Thoracic aorta (tissue), 2 donors: Measurements from ENCODE around the gene ZNF212. TPM values are rescaled to one million over a fixed set of nuclear protein-coding genes. Genes with fewer than 3 reads are reported as not detected.

ENCODE experiments used
- ATAC-seq: fragments of 150-250 bp; one replicate; pipeline ENCODE4 v1.8.0; 2017; ENCODE audit warnings: low read depth; ENCODE audit not compliant: insufficient number of reproducible peaks, low FRiP score
- DNase-seq: peaks from one replicate; pipeline ENCODE4 v3.0.0-alpha.2; 2020; ENCODE audit warnings: low spot score
- H3K27ac ChIP-seq, 2 donors: fragments of 200-600 bp; sonication (generic); 1 replicate in 1 of 2; 2 replicates in 1 of 2; pipeline ENCODE4 v1.5.1; 2016; ENCODE audit warnings: mild to moderate bottlenecking in 2 of 2, moderate library complexity in 2 of 2
- H3K27me3 ChIP-seq: fragments of 200-600 bp; sonication (generic); replicated peaks from 2 replicates; pipeline ENCODE4 v1.6.0; 2016; ENCODE audit warnings: mild to moderate bottlenecking; ENCODE audit not compliant: insufficient read depth
- H3K36me3 ChIP-seq: fragments of 200-600 bp; sonication (generic); one replicate; pipeline ENCODE4 v1.5.1; 2016
- H3K4me1 ChIP-seq, 2 donors: fragments of 200-600 bp; sonication (generic); 1 replicate in 1 of 2; 2 replicates in 1 of 2; pipeline versions ENCODE4 v1.5.1 to v1.6.0; 2016; ENCODE audit warnings: low read depth in 2 of 2, mild to moderate bottlenecking in 1 of 2; ENCODE audit not compliant: control insufficient read depth in 1 of 2
- H3K4me3 ChIP-seq: fragments of 200-600 bp; sonication (generic); 2 replicates; pipeline ENCODE4 v1.5.1; 2016; ENCODE audit warnings: mild to moderate bottlenecking
- H3K9me3 ChIP-seq: fragments of 200-600 bp; sonication (generic); 2 replicates; pipeline ENCODE4 v1.5.1; 2016
- total RNA-seq, 2 donors: library from RNA; depleted of rRNA; stranded (reverse); fragments of >200 nt; gene quantifications; one replicate each; pipeline versions ENCODE4 v1.1.0 to v1.2.3, GENCODE V29; 2016
- TF ChIP-seq, protein P1 (sequence below): fragments of 200-600 bp; sonication (generic); IDR thresholded peaks from one replicate; pipeline ENCODE4 v1.5.1; 2019; ENCODE audit warnings: antibody characterized with exemption

Gene ZNF212
- total RNA-seq, 2 donors from 2014 or later, result 6.6 to 8.3 TPM

GRCh38 chr7:149295481-149295850 lies 56.0 kb downstream of the ZNF212 start:
- Histone ChIP-seq H3K9me3 (no peaks in the 10 kb centered on the region), H3K36me3 (peaks cover 20% of the 10 kb centered on the region), H3K27ac (no peak overlapping the region), H3K4me3 (no peak overlapping the region), H3K27me3 (no peaks in the 10 kb centered on the region), H3K4me1 (no peaks in the 10 kb centered on the region)
- ATAC-seq, result no peak
- TF ChIP-seq, protein P1, sequence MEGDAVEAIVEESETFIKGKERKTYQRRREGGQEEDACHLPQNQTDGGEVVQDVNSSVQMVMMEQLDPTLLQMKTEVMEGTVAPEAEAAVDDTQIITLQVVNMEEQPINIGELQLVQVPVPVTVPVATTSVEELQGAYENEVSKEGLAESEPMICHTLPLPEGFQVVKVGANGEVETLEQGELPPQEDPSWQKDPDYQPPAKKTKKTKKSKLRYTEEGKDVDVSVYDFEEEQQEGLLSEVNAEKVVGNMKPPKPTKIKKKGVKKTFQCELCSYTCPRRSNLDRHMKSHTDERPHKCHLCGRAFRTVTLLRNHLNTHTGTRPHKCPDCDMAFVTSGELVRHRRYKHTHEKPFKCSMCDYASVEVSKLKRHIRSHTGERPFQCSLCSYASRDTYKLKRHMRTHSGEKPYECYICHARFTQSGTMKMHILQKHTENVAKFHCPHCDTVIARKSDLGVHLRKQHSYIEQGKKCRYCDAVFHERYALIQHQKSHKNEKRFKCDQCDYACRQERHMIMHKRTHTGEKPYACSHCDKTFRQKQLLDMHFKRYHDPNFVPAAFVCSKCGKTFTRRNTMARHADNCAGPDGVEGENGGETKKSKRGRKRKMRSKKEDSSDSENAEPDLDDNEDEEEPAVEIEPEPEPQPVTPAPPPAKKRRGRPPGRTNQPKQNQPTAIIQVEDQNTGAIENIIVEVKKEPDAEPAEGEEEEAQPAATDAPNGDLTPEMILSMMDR, result no peak
- DNase-seq, result no peak

GRCh38 chr7:149296368-149296767 lies 56.9 kb downstream of the ZNF212 start:
- TF ChIP-seq, protein P1, result no peak
- H3K27ac ChIP-seq, result no peak overlapping the region
- no peaks in the 10 kb centered on the region for H3K27me3 ChIP-seq
- H3K4me3 ChIP-seq, result no peak overlapping the region
- no peak for ATAC-seq
- H3K9me3 ChIP-seq, result no peaks in the 10 kb centered on the region
- no peaks in the 10 kb centered on the region for H3K4me1 ChIP-seq
- H3K36me3 ChIP-seq, result peaks cover 20% of the 10 kb centered on the region
- DNase-seq, result no peak

DNA sequence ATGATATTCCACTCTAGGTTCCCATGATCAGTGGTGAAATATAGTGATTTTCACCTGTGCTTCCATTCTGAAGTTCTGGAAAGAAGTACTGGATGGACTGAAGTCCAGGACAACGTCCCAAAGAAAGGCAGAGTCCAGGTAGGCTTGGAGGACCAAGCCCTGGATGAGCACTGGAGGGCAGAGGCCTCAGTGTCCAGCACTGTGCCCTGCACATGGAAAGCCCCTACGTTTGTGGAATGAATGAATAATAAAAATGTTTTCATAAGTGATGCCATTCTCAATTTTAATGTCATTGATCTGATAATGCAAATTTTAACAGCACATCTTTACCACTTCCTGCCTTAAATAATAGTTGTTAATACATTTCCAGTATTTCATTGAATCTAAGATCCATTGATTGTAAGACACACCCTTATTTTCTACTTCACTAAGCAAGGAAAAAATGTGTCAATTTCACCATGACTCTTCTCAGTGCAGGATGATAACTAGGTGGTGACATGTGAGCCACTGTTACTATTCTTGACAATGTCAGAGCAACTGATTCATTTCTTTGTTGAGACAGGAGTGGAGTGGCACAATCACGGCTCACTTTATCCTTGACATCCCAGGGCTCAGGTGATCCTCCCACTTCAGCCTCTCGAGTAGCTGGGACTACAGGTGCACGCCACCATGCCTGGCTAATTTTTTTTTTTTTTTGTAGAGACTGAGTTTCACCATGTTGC lies 57.7 kb downstream of the ZNF212 start:
- Histone ChIP-seq H3K9me3 (no peaks in the 10 kb centered on the region), H3K27me3 (no peaks in the 10 kb centered on the region), H3K4me1 (no peaks in the 10 kb centered on the region), H3K36me3 (peaks cover 15% of the 10 kb centered on the region), H3K27ac (no peak overlapping the region), H3K4me3 (no peak overlapping the region)
- DNase-seq (no peak), ATAC-seq (no peak)
- TF ChIP-seq, protein P1, result no peak

DNA sequence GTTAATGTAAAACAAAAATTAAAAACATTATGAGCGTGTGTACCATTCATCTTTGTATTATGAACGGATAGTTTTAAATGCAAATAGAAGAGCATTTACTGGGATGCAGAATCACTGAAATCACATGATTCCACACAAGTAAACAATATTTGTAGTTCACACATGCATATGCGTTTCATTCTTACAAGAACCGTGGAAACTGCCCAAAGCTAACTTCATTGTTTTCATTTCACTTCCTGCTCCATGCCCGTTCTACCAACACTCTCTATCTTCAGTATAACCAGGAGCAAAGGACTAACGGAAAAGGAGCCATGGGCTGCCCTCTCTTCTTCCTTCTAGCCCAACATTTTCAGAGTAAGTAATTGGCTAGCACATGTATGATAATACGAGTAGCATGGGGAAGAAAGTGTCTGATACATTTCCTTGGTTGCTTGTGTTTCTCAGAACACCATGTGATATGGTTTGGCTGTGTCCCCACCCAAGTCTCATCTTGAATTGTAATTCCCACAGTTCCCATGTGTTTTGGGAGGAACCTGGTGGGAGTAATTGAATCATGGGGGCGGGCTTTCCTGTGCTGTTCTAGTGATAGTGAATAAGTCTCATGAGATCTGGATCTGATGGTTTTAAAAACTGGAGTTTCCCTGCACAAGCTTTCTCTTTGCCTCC lies 61.3 kb downstream of the ZNF212 start:
- DNase-seq (no peak), ATAC-seq (no peak)
- H3K4me1 ChIP-seq, result no peaks in the 10 kb centered on the region
- H3K36me3 ChIP-seq, result no peaks in the 10 kb centered on the region
- TF ChIP-seq, protein P1, result no peak
- no peak overlapping the region for H3K4me3 ChIP-seq
- no peaks in the 10 kb centered on the region for H3K9me3 ChIP-seq
- no peaks in the 10 kb centered on the region for H3K27me3 ChIP-seq
- no peak overlapping the region for H3K27ac ChIP-seq

DNA sequence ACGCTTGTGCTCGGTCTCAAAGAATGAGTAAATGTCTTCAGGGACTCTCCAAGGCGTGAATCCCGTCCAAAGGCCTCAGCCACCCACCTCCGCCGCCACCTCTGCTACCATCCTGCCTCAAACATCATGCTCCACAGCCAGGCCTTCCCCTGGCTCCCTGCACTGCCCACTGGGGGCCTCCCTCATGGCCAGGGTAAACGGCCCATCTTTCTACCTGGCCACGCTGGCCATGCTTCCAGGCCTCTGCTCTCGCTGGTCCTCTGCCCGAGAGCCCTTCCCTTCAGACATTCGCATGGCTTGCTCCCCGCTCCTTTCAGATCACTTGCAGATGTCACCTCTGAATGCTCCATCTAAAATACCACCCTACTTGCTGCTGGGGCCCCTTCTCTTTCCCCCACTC lies 62.8 kb downstream of the ZNF212 start:
- TF ChIP-seq, protein P1, result no peak
- DNase-seq (no peak), ATAC-seq (no peak)

More for the DNA sequence above, 62.8 kb downstream of the ZNF212 start:
- Histone ChIP-seq H3K36me3 (no peaks in the 10 kb centered on the region), H3K27me3 (no peaks in the 10 kb centered on the region), H3K9me3 (no peaks in the 10 kb centered on the region), H3K4me1 (no peaks in the 10 kb centered on the region), H3K4me3 (no peak overlapping the region), H3K27ac (no peak overlapping the region)
